A549 (cell line): Measurements from ENCODE around the gene FGFR2.

Source experiments
- CBX2 ChIP-seq: fragments of 200-600 bp; sonication (generic); IDR thresholded peaks from 2 replicates; pipeline ENCODE4 v1.6.1; 2016; ENCODE audit warnings: low read depth, mild to moderate bottlenecking, borderline replicate concordance
- CTCF ChIP-seq: fragments of >200 bp; sonication (Bioruptor Twin); formaldehyde crosslinking; IDR thresholded peaks from 3 replicates; pipeline ENCODE4 v1.5.1; 2016
- EP300 ChIP-seq, 2 experiments: fragments of >200 bp; sonication (Bioruptor Twin); formaldehyde crosslinking; IDR thresholded peaks; 2 replicates in 1 of 2; 3 replicates in 1 of 2; pipeline ENCODE4 v1.6.1; 2016 to 2017
- JUNB ChIP-seq: fragments of >200 bp; sonication (Bioruptor Twin); formaldehyde crosslinking; IDR thresholded peaks from 2 replicates; pipeline ENCODE4 v1.6.1; 2016
- NR3C1 ChIP-seq: fragments of >200 bp; sonication (Bioruptor Twin); formaldehyde crosslinking; IDR thresholded peaks from 3 replicates; pipeline ENCODE4 v1.6.1; 2017
- POLR2A ChIP-seq: IDR thresholded peaks from 2 replicates; pipeline ENCODE4 v1.6.1; 2012; ENCODE audit warnings: mild to moderate bottlenecking, low read length
- ZSCAN20 ChIP-seq: fragments of 250-450 bp; sonication (Bioruptor Pico); IDR thresholded peaks from 2 replicates; pipeline ENCODE4 v1.8.0; 2022; ENCODE audit warnings: mild to moderate bottlenecking, moderate library complexity

- TF ChIP-seq EP300 (IDR thresholded peaks at IDR 0.05) (no peak), JUNB (no peak), CTCF (no peak), CBX2 (no peak), POLR2A (no peak), ZSCAN20 (no peak), NR3C1 (no peak)
These were observed 94.6 kb downstream of the FGFR2 start for GRCh38 chr10:121503587-121504051.
